Fibroblast of villous mesenchyme (primary cell): Measurements from ENCODE around the gene GRIK3. TPM values are rescaled to one million over a fixed set of nuclear protein-coding genes. Genes with fewer than 3 reads are reported as not detected.

Experiments
- DNase-seq: peaks from one replicate; pipeline ENCODE4 v3.0.0-alpha.2; 2010; ENCODE audit warnings: low read depth
- H3K4me3 ChIP-seq: 2 replicates; pipeline ENCODE4 v1.5.1; 2011; ENCODE audit warnings: low read depth, mild to moderate bottlenecking, low read length
- total RNA-seq: library from RNA; depleted of rRNA; stranded (reverse); fragments of >200 nt; gene quantifications from 2 replicates; pipeline ENCODE4 v1.2.3, GENCODE V29; 2012
- TF ChIP-seq, protein P1 (sequence below): IDR thresholded peaks from 2 replicates; pipeline ENCODE4 v1.5.1; 2012; ENCODE audit warnings: low read depth, mild to moderate bottlenecking, low read length; ENCODE audit not compliant: insufficient read depth

GRIK3 gene
- total RNA-seq, 1 donor = not detected

GRCh38 chr1:36991551-36991950 is 42.8 kb downstream of the GRIK3 start:
- no peak for DNase-seq
- no peak overlapping the region for H3K4me3 ChIP-seq

DNA sequence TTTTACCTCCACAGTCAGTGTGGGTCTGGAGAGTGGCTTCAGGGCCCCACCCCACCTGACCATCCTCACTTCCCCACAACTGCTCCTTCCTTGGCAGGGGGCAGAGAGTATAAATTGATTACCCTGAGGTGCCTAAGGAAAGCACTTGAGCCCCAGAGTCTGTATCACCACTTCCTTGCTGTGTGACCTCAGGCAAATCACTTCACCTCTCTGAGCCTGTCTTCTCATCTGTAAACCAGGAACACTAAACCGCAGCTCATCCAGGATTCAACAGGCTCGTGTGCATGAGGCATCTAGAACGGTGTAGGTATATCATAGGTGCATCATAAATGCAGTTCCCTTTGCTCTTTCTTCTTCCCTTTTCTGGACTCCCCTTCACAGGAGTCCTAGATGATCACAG is 43.4 kb downstream of the GRIK3 start:
- H3K4me3 ChIP-seq = no peak overlapping the region
- TF ChIP-seq, protein P1, sequence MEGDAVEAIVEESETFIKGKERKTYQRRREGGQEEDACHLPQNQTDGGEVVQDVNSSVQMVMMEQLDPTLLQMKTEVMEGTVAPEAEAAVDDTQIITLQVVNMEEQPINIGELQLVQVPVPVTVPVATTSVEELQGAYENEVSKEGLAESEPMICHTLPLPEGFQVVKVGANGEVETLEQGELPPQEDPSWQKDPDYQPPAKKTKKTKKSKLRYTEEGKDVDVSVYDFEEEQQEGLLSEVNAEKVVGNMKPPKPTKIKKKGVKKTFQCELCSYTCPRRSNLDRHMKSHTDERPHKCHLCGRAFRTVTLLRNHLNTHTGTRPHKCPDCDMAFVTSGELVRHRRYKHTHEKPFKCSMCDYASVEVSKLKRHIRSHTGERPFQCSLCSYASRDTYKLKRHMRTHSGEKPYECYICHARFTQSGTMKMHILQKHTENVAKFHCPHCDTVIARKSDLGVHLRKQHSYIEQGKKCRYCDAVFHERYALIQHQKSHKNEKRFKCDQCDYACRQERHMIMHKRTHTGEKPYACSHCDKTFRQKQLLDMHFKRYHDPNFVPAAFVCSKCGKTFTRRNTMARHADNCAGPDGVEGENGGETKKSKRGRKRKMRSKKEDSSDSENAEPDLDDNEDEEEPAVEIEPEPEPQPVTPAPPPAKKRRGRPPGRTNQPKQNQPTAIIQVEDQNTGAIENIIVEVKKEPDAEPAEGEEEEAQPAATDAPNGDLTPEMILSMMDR = no peak
- DNase-seq = no peak

More at GRCh38 chr1:36991551-36991950, 42.8 kb downstream of the GRIK3 start:
- TF ChIP-seq, protein P1 = no peak

- TF ChIP-seq, protein P1 = no peak
- no peak for DNase-seq
- no peak overlapping the region for H3K4me3 ChIP-seq
Measured at GRCh38 chr1:36989241-36989640, 45.1 kb downstream of the GRIK3 start.

DNA sequence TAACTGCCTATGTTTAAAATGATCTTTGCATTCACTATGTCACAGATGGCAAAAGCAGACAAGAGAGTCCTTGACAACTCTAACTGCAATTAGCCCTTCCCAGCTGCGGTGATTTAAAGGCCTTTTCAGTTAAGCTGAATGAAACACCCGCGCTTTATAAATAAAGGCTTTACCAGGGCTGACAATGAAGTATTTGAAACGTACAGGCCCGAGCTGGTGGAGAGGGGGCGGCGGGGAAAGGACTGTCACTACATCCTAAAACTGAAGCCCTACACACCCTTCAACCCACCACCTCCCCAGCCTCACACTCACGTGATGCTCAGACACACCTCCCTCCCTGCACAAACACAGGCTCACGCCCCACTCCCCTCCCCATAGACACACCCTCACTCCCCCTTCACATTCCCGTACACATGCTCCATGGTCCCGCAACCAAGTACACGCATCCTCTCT is 45.5 kb downstream of the GRIK3 start:
- TF ChIP-seq, protein P1 = no peak
- DNase-seq = no peak

DNA sequence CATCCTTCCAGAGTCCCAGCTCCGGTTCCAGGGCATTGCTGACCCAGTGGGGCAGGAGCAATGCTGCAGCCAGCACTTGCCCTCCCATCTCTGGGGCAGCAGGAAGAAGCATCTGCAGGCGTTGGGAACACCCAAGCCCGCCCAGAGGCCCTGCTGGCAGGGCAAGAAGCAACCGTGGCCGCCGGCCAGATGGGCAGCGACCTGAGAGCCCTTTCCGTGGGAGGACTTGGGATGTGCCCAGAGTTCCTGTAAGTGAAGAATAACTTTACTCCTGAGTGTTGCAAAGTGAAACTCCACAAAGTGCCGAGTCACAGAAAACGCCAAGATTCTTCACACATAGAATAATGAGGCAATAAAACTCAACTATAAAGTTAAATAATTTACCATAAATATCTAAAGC is 46.0 kb downstream of the GRIK3 start:
- TF ChIP-seq, protein P1 = no peak
- no peak overlapping the region for H3K4me3 ChIP-seq
- no peak for DNase-seq

More for the DNA sequence above, 45.5 kb downstream of the GRIK3 start:
- H3K4me3 ChIP-seq = no peak overlapping the region

GRCh38 chr1:36987276-36987675 is 47.0 kb downstream of the GRIK3 start:
- no peak overlapping the region for H3K4me3 ChIP-seq
- DNase-seq = no peak
- TF ChIP-seq, protein P1 = no peak

GRCh38 chr1:36986241-36986985 is 47.9 kb downstream of the GRIK3 start:
- no peak overlapping the region for H3K4me3 ChIP-seq
- no peak for DNase-seq
- TF ChIP-seq, protein P1 = no peak
